K562 treated with DMSO at 1 percent for 12 hours (cell line): ENCODE measurements around the gene CCHCR1. TPM values are rescaled to one million over a fixed set of nuclear protein-coding genes. Genes with fewer than 3 reads are reported as not detected.

ENCODE experiments used
- total RNA-seq: library from RNA; unstranded; fragments of 300-600 nt; gene quantifications from 2 replicates; pipeline ENCODE4 v1.2.3, GENCODE V29; 2022; ENCODE audit not compliant: insufficient read depth

CCHCR1 gene
- 25.7 and 35.1 TPM in 2 replicates for total RNA-seq

GRCh38 chr6:31157513-31158139 is at the start of gene CCHCR1:
Gene CCHCR1, minus strand, starts transcription at chr6:31157802. Its CDS starts 202 bp downstream, at chr6:31157600.

GRCh38 chr6:31170600-31170881 is 12.9 kb upstream of the CCHCR1 start, which contains the start of gene POU5F1:
Gene POU5F1, minus strand, starts transcription at chr6:31170682. Its CDS starts 62 bp downstream, at chr6:31170620.

GRCh38 chr6:31158140-31158862 is 699 bp upstream of the CCHCR1 start, which contains the start of gene TCF19:
Gene TCF19, plus strand, starts transcription at chr6:31158589. Its CDS starts 881 bp downstream, at chr6:31159470.

GRCh38 chr6:31138982-31139381 is 18.6 kb downstream of the CCHCR1 start, which contains the start of gene PSORS1C2:
Gene PSORS1C2, minus strand, starts transcription at chr6:31139066. Its CDS starts 40 bp downstream, at chr6:31139026.

GRCh38 chr6:31120151-31120915 is 37.3 kb downstream of the CCHCR1 start, which contains the start of gene CDSN:
Gene CDSN, minus strand, starts transcription at chr6:31120446. Its CDS starts 27 bp downstream, at chr6:31120419.

GRCh38 chr6:31114541-31114878 is 43.1 kb downstream of the CCHCR1 start, which contains the start of gene PSORS1C1:
Gene PSORS1C1, plus strand, starts transcription at chr6:31114800. Its CDS starts 14,833 bp downstream, at chr6:31129633.

GRCh38 chr6:31112478-31112877 is 45.1 kb downstream of the CCHCR1 start, which contains the start of gene C6orf15:
Gene C6orf15, minus strand, starts transcription at chr6:31112575. Its CDS starts 20 bp downstream, at chr6:31112555.

Other genes starting within 250 kb of the CCHCR1 start
- gene GTF2H4, start 249.6 kb downstream of the CCHCR1 start, total RNA-seq: 39.6 and 47.7 TPM in 2 replicates
- gene VARS2, start 243.6 kb downstream of the CCHCR1 start, total RNA-seq: 27.0 and 53.9 TPM in 2 replicates
- not detected in 2 replicates for gene SFTA2, start 225.6 kb downstream of the CCHCR1 start, total RNA-seq
- gene MUCL3, start 216.8 kb downstream of the CCHCR1 start, total RNA-seq: not detected in 2 replicates
- gene MUC21, start 174.1 kb downstream of the CCHCR1 start, total RNA-seq: not detected in 2 replicates
- not detected in 2 replicates for gene MUC22, start 147.3 kb downstream of the CCHCR1 start, total RNA-seq
- not detected in 2 replicates for gene C6orf15, start 45.2 kb downstream of the CCHCR1 start, total RNA-seq
- not detected in 2 replicates for gene PSORS1C1, start 43.0 kb downstream of the CCHCR1 start, total RNA-seq
- not detected in 2 replicates for gene CDSN, start 37.4 kb downstream of the CCHCR1 start, total RNA-seq
- gene PSORS1C2, start 18.7 kb downstream of the CCHCR1 start, total RNA-seq: not detected in 2 replicates
- 46.9 and 91.4 TPM in 2 replicates for gene TCF19, start 787 bp upstream of the CCHCR1 start, total RNA-seq
- gene POU5F1, start 12.9 kb upstream of the CCHCR1 start, total RNA-seq: 0.56 TPM in 1 of 2 replicates, not detected in the other
- gene HLA-C, start 114.3 kb upstream of the CCHCR1 start, total RNA-seq: 20.6 and 25.5 TPM in 2 replicates
- gene HLA-B, start 199.4 kb upstream of the CCHCR1 start, total RNA-seq: 6.5 and 7.7 TPM in 2 replicates
- 19.1 and 31.6 TPM in 2 replicates for gene MICA, start 245.8 kb upstream of the CCHCR1 start, total RNA-seq